ENCODE results near the gene MPZL1.

The MPZL1 gene

DNA sequence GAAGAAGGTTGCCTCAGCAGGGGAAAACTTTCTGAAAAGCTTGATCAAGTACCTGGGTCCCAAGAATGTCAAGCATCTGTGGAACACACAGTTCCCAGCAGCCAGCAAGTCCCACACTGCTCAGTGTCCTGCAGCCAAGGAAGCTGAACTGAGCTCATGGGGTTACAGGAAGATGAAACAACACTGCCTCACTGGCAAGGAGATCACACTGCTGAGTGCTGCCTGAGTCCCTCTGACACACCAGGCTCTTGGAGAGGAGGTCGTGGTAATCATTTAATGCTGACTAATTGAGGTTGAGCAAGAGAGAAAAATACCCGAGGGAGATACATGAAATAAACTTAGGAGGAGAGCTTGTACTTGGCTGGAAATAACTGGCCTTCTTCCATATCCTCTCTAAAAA is 75.2 kb downstream of the MPZL1 start:
- H3K36me3 ChIP-seq = no peaks in the 10 kb centered on the region
- DNase-seq = no peak
- TF ChIP-seq, protein P1, sequence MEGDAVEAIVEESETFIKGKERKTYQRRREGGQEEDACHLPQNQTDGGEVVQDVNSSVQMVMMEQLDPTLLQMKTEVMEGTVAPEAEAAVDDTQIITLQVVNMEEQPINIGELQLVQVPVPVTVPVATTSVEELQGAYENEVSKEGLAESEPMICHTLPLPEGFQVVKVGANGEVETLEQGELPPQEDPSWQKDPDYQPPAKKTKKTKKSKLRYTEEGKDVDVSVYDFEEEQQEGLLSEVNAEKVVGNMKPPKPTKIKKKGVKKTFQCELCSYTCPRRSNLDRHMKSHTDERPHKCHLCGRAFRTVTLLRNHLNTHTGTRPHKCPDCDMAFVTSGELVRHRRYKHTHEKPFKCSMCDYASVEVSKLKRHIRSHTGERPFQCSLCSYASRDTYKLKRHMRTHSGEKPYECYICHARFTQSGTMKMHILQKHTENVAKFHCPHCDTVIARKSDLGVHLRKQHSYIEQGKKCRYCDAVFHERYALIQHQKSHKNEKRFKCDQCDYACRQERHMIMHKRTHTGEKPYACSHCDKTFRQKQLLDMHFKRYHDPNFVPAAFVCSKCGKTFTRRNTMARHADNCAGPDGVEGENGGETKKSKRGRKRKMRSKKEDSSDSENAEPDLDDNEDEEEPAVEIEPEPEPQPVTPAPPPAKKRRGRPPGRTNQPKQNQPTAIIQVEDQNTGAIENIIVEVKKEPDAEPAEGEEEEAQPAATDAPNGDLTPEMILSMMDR (IDR thresholded peaks at IDR 0.05; ENCODE audit: low read depth, low read length) = no peak
- H3K27ac ChIP-seq = no peak overlapping the region
- no peaks in the 10 kb centered on the region for H3K9me3 ChIP-seq (ENCODE audit: severe bottlenecking)
- H3K4me3 ChIP-seq (ENCODE audit: low read depth, low read length) = no peak overlapping the region
- H3K27me3 ChIP-seq (ENCODE audit: insufficient read depth, low read depth, severe bottlenecking) = no peaks in the 10 kb centered on the region

DNA sequence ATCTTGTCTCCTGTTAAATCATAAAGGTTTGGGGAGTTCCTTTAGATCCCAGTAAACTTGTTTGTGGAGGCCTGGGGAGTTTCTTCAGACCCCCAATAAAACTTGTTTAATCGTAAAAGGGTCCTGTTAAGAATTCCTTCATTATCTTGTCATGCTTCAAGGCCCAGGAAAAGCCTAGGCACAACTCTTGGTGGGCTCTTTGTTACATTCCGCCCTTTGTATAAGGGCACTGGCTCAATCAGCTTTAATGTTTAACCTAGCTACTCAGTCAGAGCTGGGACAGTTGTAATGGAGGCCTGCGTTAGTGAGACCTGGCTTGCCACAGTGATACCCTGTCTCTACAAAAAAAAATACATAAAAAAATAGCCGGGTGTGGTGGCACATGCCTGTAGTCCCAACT is 77.2 kb downstream of the MPZL1 start:
- H3K9me3 ChIP-seq (ENCODE audit: severe bottlenecking) = no peaks in the 10 kb centered on the region
- no peak overlapping the region for H3K4me3 ChIP-seq (ENCODE audit: low read depth, low read length)
- no peaks in the 10 kb centered on the region for H3K36me3 ChIP-seq
- H3K27me3 ChIP-seq (ENCODE audit: insufficient read depth, low read depth, severe bottlenecking) = no peaks in the 10 kb centered on the region
- DNase-seq = no peak
- TF ChIP-seq, protein P1 (IDR thresholded peaks at IDR 0.05; ENCODE audit: low read depth, low read length) = no peak
- no peak overlapping the region for H3K27ac ChIP-seq

DNA sequence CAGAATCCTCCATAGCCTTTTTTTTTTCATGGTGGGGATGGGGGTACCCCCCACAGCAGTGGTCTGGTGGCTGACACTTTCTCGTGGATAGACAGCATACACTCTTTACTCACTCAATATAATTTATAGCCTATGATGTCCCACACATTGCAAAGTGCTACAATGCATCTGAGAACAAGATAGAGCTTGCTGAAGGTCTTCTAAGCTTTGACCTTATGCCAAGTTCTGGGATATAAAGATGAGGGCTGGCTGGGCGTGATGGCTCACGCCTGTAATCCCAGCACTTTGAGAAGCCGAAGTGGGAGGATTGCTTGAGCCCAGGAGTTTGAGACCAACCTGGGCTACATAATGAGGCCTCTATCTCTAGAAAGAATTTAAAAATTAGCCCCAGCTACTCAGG is 78.0 kb downstream of the MPZL1 start:
- Histone ChIP-seq H3K27ac (no peak overlapping the region), H3K4me3 (ENCODE audit: low read depth, low read length) (no peak overlapping the region), H3K9me3 (ENCODE audit: severe bottlenecking) (no peaks in the 10 kb centered on the region), H3K36me3 (no peaks in the 10 kb centered on the region), H3K27me3 (ENCODE audit: insufficient read depth, low read depth, severe bottlenecking) (no peaks in the 10 kb centered on the region)
- DNase-seq = no peak
- TF ChIP-seq, protein P1 (IDR thresholded peaks at IDR 0.05; ENCODE audit: low read depth, low read length) = no peak

DNA sequence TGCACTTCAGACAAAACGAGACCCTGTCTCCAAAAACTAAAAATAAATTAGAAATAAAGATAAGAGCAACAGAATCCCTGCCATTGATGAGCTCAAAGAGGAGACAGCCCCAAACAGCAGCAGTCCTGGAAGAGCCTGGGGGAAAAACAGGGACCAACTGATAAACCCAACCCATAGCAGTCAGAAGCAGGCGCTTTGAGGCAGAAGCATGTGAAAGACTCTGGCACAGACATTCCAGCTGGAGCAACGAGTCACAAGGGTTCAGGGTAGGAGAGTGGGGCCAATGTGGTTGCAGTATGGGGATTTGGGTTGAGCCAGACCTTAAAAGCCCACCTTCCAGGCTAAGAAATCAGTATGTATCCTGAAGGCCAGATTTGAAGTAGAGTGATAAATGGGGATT is 78.5 kb downstream of the MPZL1 start:
- Histone ChIP-seq H3K27me3 (ENCODE audit: insufficient read depth, low read depth, severe bottlenecking) (no peaks in the 10 kb centered on the region), H3K4me3 (ENCODE audit: low read depth, low read length) (no peak overlapping the region), H3K36me3 (no peaks in the 10 kb centered on the region), H3K27ac (no peak overlapping the region), H3K9me3 (ENCODE audit: severe bottlenecking) (no peaks in the 10 kb centered on the region)
- DNase-seq = no peak
- TF ChIP-seq, protein P1 (IDR thresholded peaks at IDR 0.05; ENCODE audit: low read depth, low read length) = no peak

DNA sequence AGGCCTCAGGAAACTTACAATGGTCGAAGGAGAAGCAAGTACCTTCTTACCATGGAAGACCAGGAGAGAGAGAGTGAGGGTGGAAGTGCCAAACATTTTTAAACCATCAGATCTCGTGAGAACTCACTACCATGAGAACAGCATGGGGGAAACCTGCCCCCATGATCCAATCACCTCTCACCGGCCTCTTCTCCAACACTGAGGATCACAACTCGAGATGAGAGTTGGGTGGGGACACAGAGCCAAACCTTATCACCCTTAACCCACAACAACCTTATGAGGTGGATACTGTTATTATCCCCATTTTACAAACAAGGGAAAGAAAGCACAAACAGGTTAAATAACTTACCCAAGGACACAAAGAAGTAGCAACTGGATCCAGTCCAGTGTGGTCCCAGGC is 80.5 kb downstream of the MPZL1 start:
- TF ChIP-seq, protein P1 (IDR thresholded peaks at IDR 0.05; ENCODE audit: low read depth, low read length) = no peak
- no peak for DNase-seq
- H3K27ac ChIP-seq = no peak overlapping the region
- H3K9me3 ChIP-seq (ENCODE audit: severe bottlenecking) = no peaks in the 10 kb centered on the region
- H3K36me3 ChIP-seq = no peaks in the 10 kb centered on the region
- H3K27me3 ChIP-seq (ENCODE audit: insufficient read depth, low read depth, severe bottlenecking) = no peaks in the 10 kb centered on the region
- no peak overlapping the region for H3K4me3 ChIP-seq (ENCODE audit: low read depth, low read length)

DNA sequence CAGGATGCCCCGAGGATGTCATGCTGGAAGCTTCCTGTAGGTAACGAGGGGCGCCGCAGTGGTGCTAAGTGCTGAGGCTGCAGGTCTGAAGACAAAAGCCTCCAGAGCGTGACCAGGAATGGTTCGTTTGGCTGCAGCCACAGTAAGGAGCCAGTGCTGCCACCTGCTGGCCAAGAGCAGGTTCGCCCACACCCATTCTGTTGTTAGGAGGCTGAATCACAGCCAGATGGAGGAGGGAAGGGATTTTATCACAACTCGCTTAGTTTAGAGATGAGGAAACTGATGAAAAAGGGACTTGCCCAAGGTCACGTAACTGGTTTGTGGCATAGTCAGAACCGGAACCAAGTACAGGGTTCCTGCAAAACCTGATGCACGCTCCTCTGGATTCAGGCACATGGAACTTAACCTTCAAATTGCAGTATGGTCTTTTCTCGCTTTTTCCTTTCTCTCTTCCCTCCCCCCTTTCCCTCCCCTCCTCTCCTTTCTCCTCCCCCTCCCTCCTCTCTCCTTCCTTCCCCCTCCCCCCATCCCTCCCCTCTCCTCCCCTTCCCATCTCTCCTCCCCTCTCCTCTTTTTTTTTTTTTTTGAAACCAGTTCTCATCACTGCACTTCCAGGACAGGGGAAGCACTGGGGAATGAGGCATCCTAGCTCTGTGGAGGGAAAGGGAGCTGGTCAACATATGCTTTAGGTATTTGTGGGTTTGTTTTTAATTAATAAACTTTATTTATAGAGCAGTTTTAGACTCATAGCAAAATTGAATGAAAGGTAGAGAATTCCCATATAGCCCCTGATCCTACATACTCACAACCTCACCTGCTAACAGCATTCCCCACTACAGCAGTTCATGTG is 81.8 kb downstream of the MPZL1 start:
- Histone ChIP-seq H3K9me3 (ENCODE audit: severe bottlenecking) (no peaks in the 10 kb centered on the region), H3K36me3 (no peaks in the 10 kb centered on the region), H3K4me3 (ENCODE audit: low read depth, low read length) (no peak overlapping the region), H3K27me3 (ENCODE audit: insufficient read depth, low read depth, severe bottlenecking) (no peaks in the 10 kb centered on the region), H3K27ac (no peak overlapping the region)
- peak; percentile 84 for DNase-seq
- TF ChIP-seq, protein P1 (IDR thresholded peaks at IDR 0.05; ENCODE audit: low read depth, low read length) = peak; percentile 80
